SK-N-SH treated with all-trans-retinoic acid at 6 μM for 48 hours (cell line): ENCODE measurements around the gene CACNB3.

Experiments used
- ZFP3 ChIP-seq: fragments of 250-450 bp; sonication (Bioruptor Pico); IDR thresholded peaks from 2 replicates; pipeline ENCODE4 v1.5.0; 2020; ENCODE audit warnings: mild to moderate bottlenecking, moderate library complexity
- TF ChIP-seq, protein P1 (sequence below): fragments of 250-450 bp; sonication (Bioruptor Pico); IDR thresholded peaks from 2 replicates; pipeline ENCODE4 v1.8.0; 2021; ENCODE audit warnings: low read depth, mild to moderate bottlenecking, moderate library complexity, borderline replicate concordance

DNA sequence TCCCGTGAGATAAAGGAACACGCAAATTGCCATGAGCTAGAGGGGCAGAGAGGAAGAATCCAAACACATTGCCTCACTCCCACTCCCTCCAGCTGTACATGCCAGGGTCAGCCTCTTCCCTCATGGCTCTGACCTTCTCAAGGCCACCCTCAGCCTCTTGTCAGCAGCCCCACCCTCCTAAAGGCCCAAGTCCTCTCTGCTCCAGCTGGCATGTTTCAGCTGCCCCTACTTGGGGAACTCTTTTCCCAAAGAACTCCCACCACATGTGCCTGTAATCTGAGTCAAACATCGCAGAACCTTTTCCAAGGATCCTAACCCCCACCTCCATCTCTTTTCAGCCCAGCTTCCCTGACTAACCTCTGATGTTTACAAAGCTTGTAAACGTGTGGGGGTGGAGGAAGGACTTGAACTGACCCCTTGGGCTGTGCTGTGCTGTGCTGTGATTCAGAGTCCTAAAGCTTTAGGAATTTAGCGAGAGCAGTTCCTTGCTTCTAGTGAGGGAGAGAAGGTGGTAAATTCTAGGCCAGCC lies 7.3 kb upstream of the CACNB3 start:
- TF ChIP-seq ZFP3 (CRISPR knock-in tag) = no peak
- TF ChIP-seq, protein P1, sequence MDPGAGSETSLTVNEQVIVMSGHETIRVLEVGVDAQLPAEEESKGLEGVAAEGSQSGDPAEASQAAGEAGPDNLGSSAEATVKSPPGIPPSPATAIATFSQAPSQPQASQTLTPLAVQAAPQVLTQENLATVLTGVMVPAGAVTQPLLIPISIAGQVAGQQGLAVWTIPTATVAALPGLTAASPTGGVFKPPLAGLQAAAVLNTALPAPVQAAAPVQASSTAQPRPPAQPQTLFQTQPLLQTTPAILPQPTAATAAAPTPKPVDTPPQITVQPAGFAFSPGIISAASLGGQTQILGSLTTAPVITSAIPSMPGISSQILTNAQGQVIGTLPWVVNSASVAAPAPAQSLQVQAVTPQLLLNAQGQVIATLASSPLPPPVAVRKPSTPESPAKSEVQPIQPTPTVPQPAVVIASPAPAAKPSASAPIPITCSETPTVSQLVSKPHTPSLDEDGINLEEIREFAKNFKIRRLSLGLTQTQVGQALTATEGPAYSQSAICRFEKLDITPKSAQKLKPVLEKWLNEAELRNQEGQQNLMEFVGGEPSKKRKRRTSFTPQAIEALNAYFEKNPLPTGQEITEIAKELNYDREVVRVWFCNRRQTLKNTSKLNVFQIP (CRISPR knock-in tag) = no peak
